ENCODE results near the gene ZFHX2. TPM values are rescaled to one million over a fixed set of nuclear protein-coding genes. Genes with fewer than 3 reads are reported as not detected.

Gene ZFHX2
- total RNA-seq, 2 donors from 2014 or later = 12.8 to 15.4 TPM

DNA sequence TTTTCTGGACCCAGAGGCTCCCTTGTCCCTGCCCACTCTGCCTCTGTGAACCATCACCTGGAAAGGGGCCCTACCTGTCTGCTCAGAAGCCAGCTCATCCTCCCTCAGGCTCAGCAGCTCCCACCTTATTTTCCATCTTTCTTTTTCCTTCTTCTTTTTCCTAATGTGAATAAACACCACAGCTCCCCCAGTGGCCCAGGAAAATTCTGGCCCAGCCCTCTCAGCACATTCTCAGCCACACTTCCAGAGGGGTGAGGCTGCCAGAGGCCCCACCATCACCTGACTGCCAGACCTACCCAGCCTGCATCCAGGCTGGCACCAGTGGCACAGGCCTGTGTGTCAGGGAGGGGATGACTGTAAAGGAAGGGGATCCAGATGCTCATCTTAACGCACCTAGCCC is 23.0 kb downstream of the ZFHX2 start:
- H3K36me3 ChIP-seq (ENCODE audit: control insufficient read depth, insufficient read depth, low read length) = peaks cover 13% of the 10 kb centered on the region
- peaks cover 36% of the 10 kb centered on the region for H3K36me3 Mint-ChIP-seq (ENCODE audit: low read depth)
- 93 to 100% methylated on average over 1 of the region's 1 CpG for WGBS, 2 experiments (ENCODE audit: insufficient coverage in 1 of 2, insufficient read length in 1 of 2)
- peak; percentile 82 for DNase-seq
- H3K4me1 Mint-ChIP-seq = peaks cover 5% of the 10 kb centered on the region
- H3K4me3 ChIP-seq (ENCODE audit: low read length) = no peak overlapping the region
- H3K4me3 Mint-ChIP-seq = no peak overlapping the region
- no peaks in the 10 kb centered on the region for H3K27me3 Mint-ChIP-seq (ENCODE audit: insufficient read depth)
- H3K27ac Mint-ChIP-seq = peak overlapping the region; percentile 28
- no peaks in the 10 kb centered on the region for H3K4me1 ChIP-seq (ENCODE audit: control insufficient read depth, insufficient read depth, low read length)
- H3K27ac ChIP-seq (ENCODE audit: low read depth, low read length) = no peak overlapping the region
- H3K9me3 Mint-ChIP-seq = no peaks in the 10 kb centered on the region
- TF ChIP-seq, protein P1, sequence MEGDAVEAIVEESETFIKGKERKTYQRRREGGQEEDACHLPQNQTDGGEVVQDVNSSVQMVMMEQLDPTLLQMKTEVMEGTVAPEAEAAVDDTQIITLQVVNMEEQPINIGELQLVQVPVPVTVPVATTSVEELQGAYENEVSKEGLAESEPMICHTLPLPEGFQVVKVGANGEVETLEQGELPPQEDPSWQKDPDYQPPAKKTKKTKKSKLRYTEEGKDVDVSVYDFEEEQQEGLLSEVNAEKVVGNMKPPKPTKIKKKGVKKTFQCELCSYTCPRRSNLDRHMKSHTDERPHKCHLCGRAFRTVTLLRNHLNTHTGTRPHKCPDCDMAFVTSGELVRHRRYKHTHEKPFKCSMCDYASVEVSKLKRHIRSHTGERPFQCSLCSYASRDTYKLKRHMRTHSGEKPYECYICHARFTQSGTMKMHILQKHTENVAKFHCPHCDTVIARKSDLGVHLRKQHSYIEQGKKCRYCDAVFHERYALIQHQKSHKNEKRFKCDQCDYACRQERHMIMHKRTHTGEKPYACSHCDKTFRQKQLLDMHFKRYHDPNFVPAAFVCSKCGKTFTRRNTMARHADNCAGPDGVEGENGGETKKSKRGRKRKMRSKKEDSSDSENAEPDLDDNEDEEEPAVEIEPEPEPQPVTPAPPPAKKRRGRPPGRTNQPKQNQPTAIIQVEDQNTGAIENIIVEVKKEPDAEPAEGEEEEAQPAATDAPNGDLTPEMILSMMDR (conservative IDR thresholded peaks at IDR 0.05) = peak; percentile 68
- no peaks in the 10 kb centered on the region for H3K9me3 ChIP-seq (ENCODE audit: control insufficient read depth, low read length)
- no peak overlapping the region for H3K9ac ChIP-seq (ENCODE audit: extremely low read depth, low read length, poor library complexity, severe bottlenecking)
- H3K27me3 ChIP-seq (ENCODE audit: control insufficient read depth, insufficient read depth, low read length, poor library complexity, severe bottlenecking) = no peaks in the 10 kb centered on the region

DNA sequence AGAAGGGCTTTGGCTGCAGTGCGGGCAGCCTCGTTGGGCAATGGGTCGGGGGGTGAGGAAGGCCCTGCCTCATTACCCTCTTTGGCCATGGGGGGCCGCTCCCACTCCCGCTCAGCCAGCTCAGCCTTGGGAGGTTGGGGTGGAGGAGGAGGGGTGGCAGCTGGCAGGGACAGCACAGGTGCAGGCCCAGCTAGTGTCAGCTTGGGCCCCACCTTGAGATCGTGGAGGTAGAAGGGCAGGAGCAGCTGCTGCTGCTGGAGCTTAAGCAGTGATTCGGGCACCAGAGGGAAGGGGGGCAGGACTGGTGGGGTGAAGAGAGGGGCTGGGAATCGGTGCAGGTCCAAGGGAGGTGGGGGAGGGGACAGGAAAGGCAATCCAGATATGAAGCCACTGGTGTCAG is 26.0 kb downstream of the ZFHX2 start:
- H3K4me3 Mint-ChIP-seq = no peak overlapping the region
- no peaks in the 10 kb centered on the region for H3K27me3 ChIP-seq (ENCODE audit: control insufficient read depth, insufficient read depth, low read length, poor library complexity, severe bottlenecking)
- H3K9me3 ChIP-seq (ENCODE audit: control insufficient read depth, low read length) = no peaks in the 10 kb centered on the region
- TF ChIP-seq, protein P1 (conservative IDR thresholded peaks at IDR 0.05) = no peak
- no peak overlapping the region for H3K4me3 ChIP-seq (ENCODE audit: low read length)
- H3K27me3 Mint-ChIP-seq (ENCODE audit: insufficient read depth) = no peaks in the 10 kb centered on the region
- H3K9me3 Mint-ChIP-seq = no peaks in the 10 kb centered on the region
- peaks cover 10% of the 10 kb centered on the region for H3K36me3 ChIP-seq (ENCODE audit: control insufficient read depth, insufficient read depth, low read length)
- H3K4me1 ChIP-seq (ENCODE audit: control insufficient read depth, insufficient read depth, low read length) = no peaks in the 10 kb centered on the region
- WGBS, 2 experiments (ENCODE audit: insufficient coverage in 1 of 2, insufficient read length in 1 of 2) = 80 to 93% methylated on average over 1 to 8 of the region's 8 CpGs
- H3K9ac ChIP-seq (ENCODE audit: extremely low read depth, low read length, poor library complexity, severe bottlenecking) = no peak overlapping the region
- H3K36me3 Mint-ChIP-seq (ENCODE audit: low read depth) = peaks cover 28% of the 10 kb centered on the region
- H3K4me1 Mint-ChIP-seq = peaks cover 9% of the 10 kb centered on the region
- H3K27ac Mint-ChIP-seq = no peak overlapping the region
- DNase-seq = no peak
- H3K27ac ChIP-seq (ENCODE audit: low read depth, low read length) = no peak overlapping the region

GRCh38 chr14:23524954-23525353 is 26.6 kb downstream of the ZFHX2 start:
- Histone ChIP-seq H3K4me1 (ENCODE audit: control insufficient read depth, insufficient read depth, low read length) (no peaks in the 10 kb centered on the region), H3K9me3 (ENCODE audit: control insufficient read depth, low read length) (no peaks in the 10 kb centered on the region), H3K4me3 (ENCODE audit: low read length) (no peak overlapping the region), H3K36me3 (ENCODE audit: control insufficient read depth, insufficient read depth, low read length) (peaks cover 10% of the 10 kb centered on the region), H3K9ac (ENCODE audit: extremely low read depth, low read length, poor library complexity, severe bottlenecking) (no peak overlapping the region), H3K27ac (ENCODE audit: low read depth, low read length) (no peak overlapping the region), H3K27me3 (ENCODE audit: control insufficient read depth, insufficient read depth, low read length, poor library complexity, severe bottlenecking) (no peaks in the 10 kb centered on the region)
- peaks cover 28% of the 10 kb centered on the region for H3K36me3 Mint-ChIP-seq (ENCODE audit: low read depth)
- no peak overlapping the region for H3K27ac Mint-ChIP-seq
- TF ChIP-seq, protein P1 (conservative IDR thresholded peaks at IDR 0.05) = no peak
- 92 to 94% methylated on average over 8 to 14 of the region's 14 CpGs for WGBS, 2 experiments (ENCODE audit: insufficient coverage in 1 of 2, insufficient read length in 1 of 2)
- no peak for DNase-seq
- no peak overlapping the region for H3K4me3 Mint-ChIP-seq
- H3K27me3 Mint-ChIP-seq (ENCODE audit: insufficient read depth) = no peaks in the 10 kb centered on the region
- no peaks in the 10 kb centered on the region for H3K9me3 Mint-ChIP-seq
- H3K4me1 Mint-ChIP-seq = peaks cover 9% of the 10 kb centered on the region
